ENCODE measurements around the gene SLC35E3. TPM values are rescaled to one million over a fixed set of nuclear protein-coding genes. Genes with fewer than 3 reads are reported as not detected.

SLC35E3 gene
- total RNA-seq, 4 donors from 2014 or later, result 1.6 to 8.1 (median 4.6) TPM

GRCh38 chr12:68749443-68749842 lies 3.5 kb downstream of the SLC35E3 start:
- intact Hi-C loops (cut with DNase I; ENCODE audit: low total_unique reads), result no loop called here
- no peak for DNase-seq
- WGBS, 2 donors (ENCODE audit: low coverage in 1 of 2), result 93 to 97% methylated on average over 2 to 3 of the region's 3 CpGs
- Histone ChIP-seq H3K36me3 (peaks cover 0 to 2% (median 0%) of the 10 kb centered on the region in 4 donors), H3K9me3 (no peaks in the 10 kb centered on the region), H3K4me3 (no peak overlapping the region), H3K27ac (no peak overlapping the region), H3K27me3 (no peaks in the 10 kb centered on the region), H3K4me1 (peaks cover 2 to 25% (median 18%) of the 10 kb centered on the region in 4 donors)
- TF ChIP-seq EP300 (IDR thresholded peaks at IDR 0.05; ENCODE audit: low read depth), result no peak
- TF ChIP-seq CTCF (IDR thresholded peaks at IDR 0.05), result no peak
- TF ChIP-seq POLR2AphosphoS5 (IDR thresholded peaks at IDR 0.05), result no peak
- no peak for TF ChIP-seq POLR2A (IDR thresholded peaks at IDR 0.05)
- in situ Hi-C loops (cut with MboI; ENCODE audit: low pct_ligation_motif_present in 1 of 4, low pct_unique_long_range_greater_than_20kb in 1 of 4, low sequenced_read_pairs in 3 of 4), result no loop called here

GRCh38 chr12:68749861-68750260 lies 3.9 kb downstream of the SLC35E3 start:
- WGBS, 2 donors (ENCODE audit: low coverage in 1 of 2), result 87 to 94% methylated on average over 4 of the region's 4 CpGs
- in situ Hi-C loops (cut with MboI; ENCODE audit: low pct_ligation_motif_present in 1 of 4, low pct_unique_long_range_greater_than_20kb in 1 of 4, low sequenced_read_pairs in 3 of 4), result no loop called here
- Histone ChIP-seq H3K9me3 (no peaks in the 10 kb centered on the region), H3K36me3 (peaks cover 0 to 2% (median 0%) of the 10 kb centered on the region in 4 donors), H3K4me3 (no peak overlapping the region), H3K27ac (no peak overlapping the region), H3K4me1 (peaks cover 2 to 25% (median 18%) of the 10 kb centered on the region in 4 donors), H3K27me3 (no peaks in the 10 kb centered on the region)
- no peak for DNase-seq
- TF ChIP-seq EP300 (IDR thresholded peaks at IDR 0.05; ENCODE audit: low read depth) (no peak), POLR2A (IDR thresholded peaks at IDR 0.05) (no peak), POLR2AphosphoS5 (IDR thresholded peaks at IDR 0.05) (no peak), CTCF (IDR thresholded peaks at IDR 0.05) (no peak)
- intact Hi-C loops (cut with DNase I; ENCODE audit: low total_unique reads), result no loop called here

- intact Hi-C loops (cut with DNase I; ENCODE audit: low total_unique reads), result no loop called here
- H3K9me3 ChIP-seq, result no peaks in the 10 kb centered on the region
- WGBS, 2 donors (ENCODE audit: low coverage in 1 of 2), result 79 to 86% methylated on average over 4 of the region's 4 CpGs
- TF ChIP-seq CTCF (IDR thresholded peaks at IDR 0.05) (no peak), POLR2A (IDR thresholded peaks at IDR 0.05) (no peak), EP300 (IDR thresholded peaks at IDR 0.05; ENCODE audit: low read depth) (no peak), POLR2AphosphoS5 (IDR thresholded peaks at IDR 0.05) (no peak)
- H3K27me3 ChIP-seq, result no peaks in the 10 kb centered on the region
- H3K4me3 ChIP-seq, result no peak overlapping the region
- no peak overlapping the region for H3K27ac ChIP-seq
- no peak for DNase-seq
- H3K4me1 ChIP-seq, result peaks cover 2 to 21% (median 18%) of the 10 kb centered on the region in 4 donors
- H3K36me3 ChIP-seq, result peaks cover 0 to 2% (median 0%) of the 10 kb centered on the region in 4 donors
- in situ Hi-C loops (cut with MboI; ENCODE audit: low pct_ligation_motif_present in 1 of 4, low pct_unique_long_range_greater_than_20kb in 1 of 4, low sequenced_read_pairs in 3 of 4), result no loop called here
Measured at GRCh38 chr12:68750506-68750905, 4.5 kb downstream of the SLC35E3 start.

- Histone ChIP-seq H3K27ac (no peak overlapping the region), H3K27me3 (no peaks in the 10 kb centered on the region), H3K36me3 (peaks cover 0 to 2% (median 0%) of the 10 kb centered on the region in 4 donors), H3K4me1 (no peaks in the 10 kb centered on the region), H3K4me3 (no peak overlapping the region), H3K9me3 (no peaks in the 10 kb centered on the region)
- 94 to 96% methylated on average over 2 to 4 of the region's 4 CpGs for WGBS, 2 donors (ENCODE audit: low coverage in 1 of 2)
- in situ Hi-C loops (cut with MboI; ENCODE audit: low pct_ligation_motif_present in 1 of 4, low pct_unique_long_range_greater_than_20kb in 1 of 4, low sequenced_read_pairs in 3 of 4), result no loop called here
- no peak for TF ChIP-seq POLR2AphosphoS5 (IDR thresholded peaks at IDR 0.05)
- TF ChIP-seq POLR2A (IDR thresholded peaks at IDR 0.05), result no peak
- no peak for TF ChIP-seq CTCF (IDR thresholded peaks at IDR 0.05)
- TF ChIP-seq EP300 (IDR thresholded peaks at IDR 0.05; ENCODE audit: low read depth), result no peak
- intact Hi-C loops (cut with DNase I; ENCODE audit: low total_unique reads), result no loop called here
- no peak for DNase-seq
Measured at GRCh38 chr12:68755536-68756243, 9.7 kb downstream of the SLC35E3 start.

All from transverse colon (tissue), 4 donors.